HepG2 (cell line): ENCODE measurements around the gene PSMC5. TPM values are rescaled to one million over a fixed set of nuclear protein-coding genes. Genes with fewer than 3 reads are reported as not detected.

Experiments used
- CBX5 ChIP-seq: sonication (generic); formaldehyde crosslinking; IDR thresholded peaks from 2 replicates; pipeline ENCODE4 v1.4.0; 2020; ENCODE audit warnings: missing genetic modification reagents, borderline replicate concordance
- CREM ChIP-seq, 2 experiments: sonication (generic) in 1 of 2; formaldehyde crosslinking in 1 of 2; IDR thresholded peaks; 2 replicates each; pipeline versions ENCODE4 v1.4.0 to v1.6.1; 2016 to 2020; ENCODE audit warnings: antibody characterized with exemption in 1 of 2, mild to moderate bottlenecking in 1 of 2, missing genetic modification reagents in 1 of 2
- JUN ChIP-seq: sonication (generic); formaldehyde crosslinking; IDR thresholded peaks from 2 replicates; pipeline ENCODE4 v1.4.0; 2020; ENCODE audit warnings: mild to moderate bottlenecking, missing genetic modification reagents
- KLF12 ChIP-seq: sonication (generic); formaldehyde crosslinking; IDR thresholded peaks from 2 replicates; pipeline ENCODE4 v1.4.0; 2020; ENCODE audit warnings: missing genetic modification reagents, borderline replicate concordance
- KMT2A ChIP-seq: sonication (generic); formaldehyde crosslinking; IDR thresholded peaks from 2 replicates; pipeline ENCODE4 v1.4.0; 2020; ENCODE audit warnings: missing genetic modification reagents
- LCORL ChIP-seq, 2 experiments: fragments of 450-650 bp in 1 of 2; sonication (generic) in 1 of 2; formaldehyde crosslinking in 1 of 2; IDR thresholded peaks; 2 replicates each; pipeline versions ENCODE4 v1.5.0 to v1.6.1; 2017 to 2020; ENCODE audit warnings: antibody characterized with exemption in 1 of 2, missing genetic modification reagents in 1 of 2
- MAFG ChIP-seq: sonication (generic); formaldehyde crosslinking; IDR thresholded peaks from 2 replicates; pipeline ENCODE4 v1.5.1; 2020; ENCODE audit warnings: mild to moderate bottlenecking, missing genetic modification reagents
- MBD4 ChIP-seq: IDR thresholded peaks from 2 replicates; pipeline ENCODE4 v1.6.1; 2012; ENCODE audit warnings: low read length, inconsistent platforms, borderline replicate concordance
- REPIN1 ChIP-seq: sonication (generic); formaldehyde crosslinking; IDR thresholded peaks from 2 replicates; pipeline ENCODE4 v1.8.0; 2022; ENCODE audit warnings: missing genetic modification reagents, low read depth, mild to moderate bottlenecking, borderline replicate concordance
- RFX1 ChIP-seq: fragments of 450-650 bp; IDR thresholded peaks from 2 replicates; pipeline ENCODE4 v1.6.1; 2017
- SAP130 ChIP-seq: IDR thresholded peaks from 2 replicates; pipeline ENCODE4 v1.6.1; 2016; ENCODE audit warnings: low read depth
- SP2 ChIP-seq: sonication (generic); formaldehyde crosslinking; IDR thresholded peaks from 2 replicates; pipeline ENCODE4 v1.5.1; 2020; ENCODE audit warnings: mild to moderate bottlenecking, missing genetic modification reagents
- ZMYM3 ChIP-seq: sonication (generic); formaldehyde crosslinking; IDR thresholded peaks from 2 replicates; pipeline ENCODE4 v1.5.1; 2020; ENCODE audit warnings: mild to moderate bottlenecking, missing genetic modification reagents
- ZNF143 ChIP-seq: sonication (generic); formaldehyde crosslinking; IDR thresholded peaks from 2 replicates; pipeline ENCODE4 v1.4.0; 2020; ENCODE audit warnings: missing genetic modification reagents
- ZNF564 ChIP-seq: sonication (generic); formaldehyde crosslinking; IDR thresholded peaks from 2 replicates; pipeline ENCODE4 v1.8.1; 2023; ENCODE audit warnings: mild to moderate bottlenecking, missing genetic modification reagents
- ZSCAN21 ChIP-seq: sonication (generic); formaldehyde crosslinking; IDR thresholded peaks from 2 replicates; pipeline ENCODE4 v1.8.0; 2022; ENCODE audit warnings: mild to moderate bottlenecking, missing genetic modification reagents, moderate library complexity, borderline replicate concordance
- polyA plus RNA-seq, 8 experiments: library from polyadenylated mRNA; depleted of rRNA in 3 of 8; stranded (reverse) in 7 of 8; unstranded in 1 of 8; fragments of >200 nt; fragmentation: Illumina TruSeq in 4 of 8; extraction: Trizol in 4 of 8; gene quantifications; 2 replicates each; pipeline versions ENCODE4 v1.2.1 to v1.2.3, GENCODE V29; 2011 to 2016; ENCODE audit warnings: low read depth in 4 of 8, missing spikeins in 1 of 8, mixed read lengths in 1 of 8; ENCODE audit not compliant: insufficient read depth in 1 of 8
- total RNA-seq, 5 experiments: library from RNA; depleted of rRNA; stranded (reverse); fragments of >200 nt; fragmentation: Illumina TruSeq; extraction: Trizol; gene quantifications; 2 replicates each; pipeline ENCODE4 v1.2.3, GENCODE V29; 2016; ENCODE audit warnings: low read depth in 1 of 5
- TF ChIP-seq, protein P1 (sequence below): sonication (generic); formaldehyde crosslinking; IDR thresholded peaks from 2 replicates; pipeline ENCODE4 v1.5.1; 2020; ENCODE audit warnings: mild to moderate bottlenecking, missing genetic modification reagents
- TF ChIP-seq, protein P2 (sequence below): sonication (generic); formaldehyde crosslinking; IDR thresholded peaks from 2 replicates; pipeline ENCODE4 v1.4.0; 2020; ENCODE audit warnings: missing genetic modification reagents; ENCODE audit errors: not compliant biosample characterization
- TF ChIP-seq, protein P3 (sequence below): fragments of 450-650 bp; IDR thresholded peaks from 2 replicates; pipeline ENCODE4 v1.6.1; 2017; ENCODE audit warnings: mild to moderate bottlenecking

PSMC5 gene
- total and polyA plus RNA-seq, 2 of the 13 experiments (the other 11 are each of a cell fraction or from before 2014, with no cell fraction given), result 35.3 to 128 TPM

DNA sequence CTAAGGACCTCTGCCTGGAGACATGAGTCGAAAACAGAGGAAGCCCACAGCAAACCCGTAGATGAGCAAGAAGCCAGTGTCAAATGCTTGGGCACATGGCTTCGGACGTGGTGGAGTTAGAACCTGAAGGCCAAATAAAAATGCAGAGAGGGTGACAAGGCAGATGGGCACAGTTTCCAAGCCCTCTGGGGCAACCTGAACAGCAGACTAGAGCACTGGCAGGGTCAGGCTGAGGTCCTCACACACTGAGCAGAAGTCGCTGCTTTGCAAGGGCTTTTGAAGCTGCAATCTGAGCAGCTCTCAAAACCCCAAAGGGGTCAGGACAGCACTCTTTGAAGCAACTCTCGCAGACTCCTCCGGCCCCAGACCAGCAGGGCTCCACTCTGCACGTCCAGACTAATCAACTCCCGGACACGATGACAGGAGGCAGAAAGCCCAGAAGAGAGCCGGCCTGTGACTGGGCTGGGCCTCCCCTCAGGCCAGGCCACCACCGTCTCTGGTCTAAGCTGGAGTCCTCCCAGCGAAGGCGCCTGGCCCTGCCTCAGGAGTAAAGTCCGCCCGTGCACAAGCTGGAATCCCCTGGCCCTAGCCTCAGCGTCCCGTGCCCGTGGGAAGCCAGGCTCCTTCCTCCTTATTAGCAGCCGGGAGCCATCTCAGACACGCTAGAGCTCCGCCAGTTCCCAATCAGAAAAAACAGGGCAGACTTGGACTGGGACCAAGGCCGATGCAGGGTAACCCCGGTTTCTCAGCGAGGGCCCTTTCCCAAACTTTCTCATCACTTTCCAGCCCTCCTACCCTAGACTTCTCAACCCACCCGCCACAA is 14.3 kb downstream of the PSMC5 start (continued):
- TF ChIP-seq LCORL (IDR thresholded peaks at IDR 0.05) (no peak), LCORL (CRISPR knock-in tag; IDR thresholded peaks at IDR 0.05) (peak; percentile 75), REPIN1 (CRISPR knock-in tag) (no peak), ZSCAN21 (0 out of 2 replicates have a peak, but pooled peaks have one; percentile 56), CREM (IDR thresholded peaks at IDR 0.05) (no peak), CREM (CRISPR knock-in tag; IDR thresholded peaks at IDR 0.05) (no peak), RFX1 (no peak), KLF12 (CRISPR knock-in tag) (no peak; the same call in 1 of the 2 replicates), ZNF143 (no peak), KMT2A (peak; percentile 31; the same call in 1 of the 2 replicates), MBD4 (no peak), SAP130 (CRISPR knock-in tag) (0 out of 2 replicates have a peak, but pooled peaks have one; percentile 2), ZNF564 (CRISPR knock-in tag) (peak; percentile 63; the same call in 1 of the 2 replicates), ZMYM3 (CRISPR knock-in tag) (peak; percentile 91), MAFG (CRISPR knock-in tag) (no peak), JUN (CRISPR knock-in tag) (0 out of 2 replicates have a peak, but pooled peaks have one; percentile 9), CBX5 (peak; percentile 58; the same call in 1 of the 2 replicates), SP2 (CRISPR knock-in tag) (no peak)
- TF ChIP-seq, protein P1, sequence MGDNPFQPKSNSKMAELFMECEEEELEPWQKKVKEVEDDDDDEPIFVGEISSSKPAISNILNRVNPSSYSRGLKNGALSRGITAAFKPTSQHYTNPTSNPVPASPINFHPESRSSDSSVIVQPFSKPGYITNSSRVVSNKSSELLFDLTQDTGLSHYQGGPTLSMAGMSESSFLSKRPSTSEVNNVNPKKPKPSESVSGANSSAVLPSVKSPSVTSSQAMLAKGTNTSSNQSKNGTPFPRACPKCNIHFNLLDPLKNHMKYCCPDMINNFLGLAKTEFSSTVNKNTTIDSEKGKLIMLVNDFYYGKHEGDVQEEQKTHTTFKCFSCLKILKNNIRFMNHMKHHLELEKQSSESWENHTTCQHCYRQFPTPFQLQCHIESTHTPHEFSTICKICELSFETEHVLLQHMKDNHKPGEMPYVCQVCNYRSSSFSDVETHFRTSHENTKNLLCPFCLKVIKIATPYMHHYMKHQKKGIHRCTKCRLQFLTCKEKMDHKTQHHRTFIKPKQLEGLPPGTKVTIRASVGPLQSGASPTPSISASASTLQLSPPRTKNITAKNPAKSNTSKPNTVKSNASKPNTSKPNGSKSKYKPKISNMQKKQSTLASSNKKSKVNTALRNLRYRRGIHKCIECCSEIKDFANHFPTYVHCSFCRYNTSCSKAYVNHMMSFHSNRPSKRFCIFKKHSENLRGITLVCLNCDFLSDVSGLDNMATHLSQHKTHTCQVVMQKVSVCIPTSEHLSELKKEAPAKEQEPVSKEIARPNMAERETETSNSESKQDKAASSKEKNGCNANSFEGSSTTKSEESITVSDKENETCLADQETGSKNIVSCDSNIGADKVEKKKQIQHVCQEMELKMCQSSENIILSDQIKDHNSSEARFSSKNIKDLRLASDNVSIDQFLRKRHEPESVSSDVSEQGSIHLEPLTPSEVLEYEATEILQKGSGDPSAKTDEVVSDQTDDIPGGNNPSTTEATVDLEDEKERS (CRISPR knock-in tag), result peak; percentile 69; the same call in 1 of the 2 replicates
- TF ChIP-seq, protein P2, sequence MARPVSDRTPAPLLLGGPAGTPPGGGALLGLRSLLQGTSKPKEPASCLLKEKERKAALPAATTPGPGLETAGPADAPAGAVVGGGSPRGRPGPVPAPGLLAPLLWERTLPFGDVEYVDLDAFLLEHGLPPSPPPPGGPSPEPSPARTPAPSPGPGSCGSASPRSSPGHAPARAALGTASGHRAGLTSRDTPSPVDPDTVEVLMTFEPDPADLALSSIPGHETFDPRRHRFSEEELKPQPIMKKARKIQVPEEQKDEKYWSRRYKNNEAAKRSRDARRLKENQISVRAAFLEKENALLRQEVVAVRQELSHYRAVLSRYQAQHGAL (CRISPR knock-in tag), result peak; percentile 23
- TF ChIP-seq, protein P3, sequence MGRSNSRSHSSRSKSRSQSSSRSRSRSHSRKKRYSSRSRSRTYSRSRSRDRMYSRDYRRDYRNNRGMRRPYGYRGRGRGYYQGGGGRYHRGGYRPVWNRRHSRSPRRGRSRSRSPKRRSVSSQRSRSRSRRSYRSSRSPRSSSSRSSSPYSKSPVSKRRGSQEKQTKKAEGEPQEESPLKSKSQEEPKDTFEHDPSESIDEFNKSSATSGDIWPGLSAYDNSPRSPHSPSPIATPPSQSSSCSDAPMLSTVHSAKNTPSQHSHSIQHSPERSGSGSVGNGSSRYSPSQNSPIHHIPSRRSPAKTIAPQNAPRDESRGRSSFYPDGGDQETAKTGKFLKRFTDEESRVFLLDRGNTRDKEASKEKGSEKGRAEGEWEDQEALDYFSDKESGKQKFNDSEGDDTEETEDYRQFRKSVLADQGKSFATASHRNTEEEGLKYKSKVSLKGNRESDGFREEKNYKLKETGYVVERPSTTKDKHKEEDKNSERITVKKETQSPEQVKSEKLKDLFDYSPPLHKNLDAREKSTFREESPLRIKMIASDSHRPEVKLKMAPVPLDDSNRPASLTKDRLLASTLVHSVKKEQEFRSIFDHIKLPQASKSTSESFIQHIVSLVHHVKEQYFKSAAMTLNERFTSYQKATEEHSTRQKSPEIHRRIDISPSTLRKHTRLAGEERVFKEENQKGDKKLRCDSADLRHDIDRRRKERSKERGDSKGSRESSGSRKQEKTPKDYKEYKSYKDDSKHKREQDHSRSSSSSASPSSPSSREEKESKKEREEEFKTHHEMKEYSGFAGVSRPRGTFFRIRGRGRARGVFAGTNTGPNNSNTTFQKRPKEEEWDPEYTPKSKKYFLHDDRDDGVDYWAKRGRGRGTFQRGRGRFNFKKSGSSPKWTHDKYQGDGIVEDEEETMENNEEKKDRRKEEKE, result no peak
